H1 (cell line): Measurements from ENCODE around the gene CYP4F3. TPM values are rescaled to one million over a fixed set of nuclear protein-coding genes. Genes with fewer than 3 reads are reported as not detected.

Experiments
- EP300 ChIP-seq, 2 experiments: IDR thresholded peaks; 1 replicate in 1 of 2; 2 replicates in 1 of 2; pipeline ENCODE4 v1.6.1; 2011 to 2012; ENCODE audit warnings: low read depth in 2 of 2, low read length in 2 of 2, mild to moderate bottlenecking in 2 of 2, borderline replicate concordance in 1 of 2, inconsistent platforms in 1 of 2, moderate library complexity in 1 of 2
- MAX ChIP-seq: IDR thresholded peaks from 2 replicates; pipeline ENCODE4 v1.6.1; 2012; ENCODE audit warnings: inconsistent platforms
- PHF8 ChIP-seq: fragments of 200-600 bp; sonication (generic); conservative IDR thresholded peaks from 2 replicates; pipeline ENCODE4 v1.7.1; 2012; ENCODE audit warnings: low read depth, mild to moderate bottlenecking, inconsistent platforms, low read length, moderate library complexity
- POLR2AphosphoS5 ChIP-seq: IDR thresholded peaks from 2 replicates; pipeline ENCODE4 v1.6.1; 2011; ENCODE audit warnings: low read depth, low read length
- RBBP5 ChIP-seq: IDR thresholded peaks from 2 replicates; pipeline ENCODE4 v1.7.1; 2012; ENCODE audit warnings: low read depth, mild to moderate bottlenecking, inconsistent platforms, low read length, moderate library complexity, borderline replicate concordance
- SIX5 ChIP-seq: IDR thresholded peaks from 2 replicates; pipeline ENCODE4 v1.6.1; 2011; ENCODE audit warnings: mild to moderate bottlenecking, low read depth, low read length
- SP2 ChIP-seq: IDR thresholded peaks from 2 replicates; pipeline ENCODE4 v1.6.1; 2012; ENCODE audit warnings: mild to moderate bottlenecking, low read length, inconsistent platforms
- polyA plus RNA-seq, 7 experiments: library from polyadenylated mRNA; depleted of rRNA in 3 of 7; stranded (reverse) in 5 of 7; unstranded in 2 of 7; fragments of >200 nt in 5 of 7; fragments of 200-250 nt in 2 of 7; gene quantifications; 1 replicate in 5 of 7; 2 replicates in 1 of 7; 4 replicates in 1 of 7; pipeline versions ENCODE4 v1.2.1 to v1.2.3, GENCODE V29; 2011 to 2013; ENCODE audit warnings: missing spikeins in 2 of 7, mixed read lengths in 2 of 7
- total RNA-seq: library from RNA; stranded (reverse); fragmentation: NEBNext Ultra II Directional; extraction: Animal tissue kit (Norgen Biotek cat#: 25700); gene quantifications from 2 replicates; pipeline ENCODE4 v1.2.1, GENCODE V29; 2021

CYP4F3 gene
- total and polyA plus RNA-seq, 2 of the 8 experiments (the other 6 are each of a cell fraction or from before 2014, with no cell fraction given) = not detected

GRCh38 chr19:15644066-15644741 lies 3.5 kb downstream of the CYP4F3 start (continued):
- TF ChIP-seq EP300 (IDR thresholded peaks at IDR 0.05; ENCODE audit: borderline replicate concordance in 1 of 2, low read depth in 2 of 2, low read length in 2 of 2) (no peak), MAX (no peak), SIX5 (no peak), POLR2AphosphoS5 (no peak), RBBP5 (no peak), PHF8 (no peak), SP2 (no peak)
